NCI-H446 (cell line): ENCODE data around the gene CMTM4.
"Not testable (repeated sequence)": the region's sequence is repeated elsewhere in the genome, so short reads cannot be mapped to it uniquely, and the experiment has no call there.

Source experiments
- DNase-seq, 2 experiments: peaks; one replicate each; lab custom pipeline; 2025; lab: John Stamatoyannopoulos, UW

CMTM4 gene

DNA sequence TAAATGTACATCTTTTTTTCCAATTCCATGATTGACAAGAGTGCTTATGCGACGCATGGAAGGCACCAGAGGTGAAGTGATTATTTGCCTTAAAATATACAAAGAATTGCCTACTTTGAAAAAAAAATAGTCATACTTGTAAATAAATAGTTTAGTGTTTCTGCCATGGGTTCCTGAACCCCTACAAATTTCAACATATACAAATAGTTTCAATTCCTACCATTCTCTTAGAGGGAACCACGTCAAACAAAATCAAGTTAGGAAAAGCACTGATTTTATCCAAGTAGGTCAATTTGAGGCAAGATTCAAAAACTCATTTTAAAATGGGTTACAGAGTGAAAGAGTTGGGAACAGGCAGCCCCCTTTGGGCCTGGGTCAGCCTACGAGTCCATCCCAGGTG lies 80.4 kb downstream of the CMTM4 start:
- no peak for DNase-seq

DNA sequence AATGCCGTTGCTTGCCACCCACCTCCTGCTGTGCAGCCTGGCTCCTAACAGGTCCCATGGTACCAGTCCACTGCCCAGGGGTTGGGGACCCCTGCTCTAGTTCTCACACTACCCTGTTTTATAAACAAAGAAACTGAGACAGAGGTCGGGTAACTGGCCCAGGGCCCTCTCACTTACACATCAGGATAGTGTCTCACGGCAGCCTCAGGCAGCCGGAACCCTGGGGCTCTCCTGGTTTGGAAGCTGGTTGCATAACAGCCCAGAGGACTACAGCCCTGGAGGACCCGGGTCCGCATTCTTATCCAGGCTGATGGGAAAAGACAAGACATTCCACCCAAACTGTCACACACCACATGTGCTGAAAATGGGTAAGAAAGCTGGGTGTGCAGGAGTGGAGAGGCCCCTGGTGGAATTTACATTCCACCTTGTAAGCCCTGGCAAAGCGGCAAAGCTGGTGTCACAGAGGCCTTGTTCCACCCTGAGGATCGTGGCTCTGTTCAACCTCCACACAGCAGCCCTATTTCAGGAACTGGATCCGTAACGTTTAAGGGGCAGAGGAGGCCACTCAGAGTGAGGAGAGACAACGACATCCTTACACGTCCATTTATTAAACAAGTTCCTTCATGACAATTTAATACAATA lies 82.3 kb downstream of the CMTM4 start:
- DNase-seq = no peak

DNA sequence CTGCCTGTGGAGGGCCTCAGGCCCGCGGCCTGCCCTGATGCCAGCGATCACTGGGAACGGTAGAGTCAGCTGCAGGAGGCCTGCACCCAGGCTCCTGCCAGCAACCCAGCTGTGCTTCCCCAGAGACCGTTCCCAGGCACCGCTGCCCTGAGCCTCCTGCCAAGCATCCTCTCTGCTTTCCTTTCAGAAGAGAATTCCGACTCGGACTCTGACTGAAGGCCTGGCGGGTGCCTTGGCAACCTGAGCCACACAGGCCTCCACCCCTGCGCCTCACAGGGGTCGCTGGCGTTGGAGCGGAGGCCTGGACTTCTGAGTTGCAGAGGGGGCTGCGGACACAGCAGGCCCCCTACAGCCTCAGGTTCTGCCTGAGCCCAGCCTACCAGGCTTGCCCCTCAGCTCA lies 84.1 kb downstream of the CMTM4 start:
- DNase-seq = no peak

DNA sequence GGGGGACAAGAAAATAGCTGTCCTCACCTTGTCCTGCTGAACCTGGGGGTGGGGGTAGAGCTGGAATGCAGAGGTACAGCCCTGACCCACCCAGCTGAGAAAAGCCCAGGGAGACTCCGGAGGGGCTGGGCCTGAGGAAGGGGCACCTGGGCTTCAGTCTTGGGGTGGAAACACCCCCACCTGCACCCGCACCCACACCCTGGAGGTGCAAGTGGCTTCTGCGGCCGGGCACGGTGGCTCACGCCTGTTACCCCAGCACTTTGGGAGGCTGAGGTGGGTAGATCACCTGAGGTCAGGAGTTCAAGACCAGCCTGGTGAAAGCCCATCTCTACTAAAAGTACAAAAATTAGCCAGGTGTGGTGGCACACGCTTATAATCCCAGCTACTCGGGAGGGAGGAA lies 84.6 kb downstream of the CMTM4 start:
- DNase-seq = not testable (repeated sequence)

DNA sequence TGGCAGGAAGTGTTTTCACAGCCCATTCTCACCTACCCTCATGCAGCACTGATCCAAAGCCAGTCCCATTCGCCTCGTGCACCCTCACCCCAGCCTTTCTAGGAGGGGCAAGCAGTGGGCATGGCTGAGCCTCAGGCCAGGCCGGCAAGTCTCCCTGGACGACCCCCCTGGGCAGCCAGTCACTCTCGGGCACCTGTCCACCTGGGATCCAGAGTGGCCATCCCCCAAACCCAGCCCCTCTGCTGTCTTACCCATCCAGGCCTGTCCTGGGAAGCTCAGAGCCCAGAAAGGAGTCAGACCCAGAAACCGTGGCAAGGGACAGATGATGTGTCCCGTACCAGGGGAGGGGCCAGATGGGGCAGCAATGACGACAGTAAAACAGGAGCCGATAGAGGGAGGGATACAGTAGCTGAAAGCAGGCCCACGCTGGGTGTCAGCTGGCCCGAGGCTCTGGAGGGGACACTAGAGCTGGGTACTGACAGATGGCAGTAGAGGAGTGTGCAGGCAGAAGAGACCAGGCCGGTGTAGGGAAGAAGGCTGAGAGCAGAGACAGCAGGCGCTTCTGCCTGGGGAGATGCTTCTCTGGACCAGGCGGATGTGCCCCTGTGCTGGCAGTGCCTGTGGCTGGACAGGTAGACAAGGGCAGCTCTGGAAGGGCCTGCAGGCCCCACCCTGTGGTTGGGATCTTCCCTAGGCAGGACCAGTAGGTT lies 86.3 kb downstream of the CMTM4 start:
- no peak for DNase-seq

DNA sequence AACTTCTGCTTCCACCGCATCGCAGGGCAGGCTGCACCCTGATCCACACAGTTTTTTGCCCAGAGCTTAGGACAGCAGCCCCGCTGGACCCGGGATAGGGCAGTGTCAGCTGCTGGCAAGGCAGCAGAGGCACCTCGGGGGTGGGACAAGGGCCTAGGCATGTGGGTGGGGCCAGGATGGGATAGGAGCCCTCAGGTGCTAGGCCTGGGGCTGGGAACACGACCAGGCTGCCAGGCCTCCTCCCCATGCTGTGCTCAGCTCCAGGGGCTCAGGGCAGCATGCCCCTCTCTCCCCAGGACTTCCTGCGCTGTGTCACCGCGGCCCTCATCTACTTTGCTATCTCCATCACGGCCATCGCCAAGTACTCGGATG lies 87.4 kb downstream of the CMTM4 start:
- DNase-seq = no peak

DNA sequence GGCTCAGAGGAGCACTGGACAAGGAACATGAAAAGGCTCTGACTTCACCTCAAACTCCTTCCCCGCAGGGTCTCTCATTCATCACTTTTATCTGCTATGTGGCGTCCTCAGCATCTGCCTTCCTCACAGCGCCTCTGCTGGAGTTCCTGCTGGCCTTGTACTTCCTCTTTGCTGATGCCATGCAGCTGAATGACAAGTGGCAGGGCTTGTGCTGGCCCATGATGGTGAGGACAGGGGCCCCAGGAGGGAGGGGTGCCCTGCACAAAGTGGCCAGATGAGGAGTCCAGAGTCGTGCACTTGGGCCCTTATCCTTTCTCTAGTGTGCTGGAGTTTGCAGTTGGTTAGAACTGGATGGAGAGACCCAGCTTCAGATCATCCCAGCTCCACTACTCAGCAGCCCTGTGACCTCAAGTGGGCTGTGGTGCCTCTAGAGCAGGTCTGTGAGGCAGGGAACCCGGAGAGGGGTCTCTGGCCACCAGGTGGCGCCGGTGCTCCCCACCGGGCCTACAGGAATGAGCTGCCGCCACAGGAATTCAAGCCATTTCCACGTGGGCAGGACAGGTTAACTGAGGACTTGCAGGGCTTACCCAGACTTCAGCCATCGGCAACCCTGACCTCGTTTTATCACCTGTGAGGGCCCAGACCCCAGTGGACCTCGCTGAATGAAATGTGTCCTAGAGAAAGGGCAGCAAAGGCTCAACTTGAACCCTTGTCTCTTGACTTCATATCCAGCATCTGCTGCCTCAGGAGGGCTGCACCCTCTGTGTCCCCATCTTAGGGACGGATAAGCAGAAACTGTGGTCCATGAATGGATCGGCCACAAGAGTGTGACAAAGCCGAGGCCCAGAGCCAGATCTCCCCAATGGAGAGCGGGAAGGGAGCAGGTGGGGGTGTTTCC lies 88.1 kb downstream of the CMTM4 start:
- DNase-seq = peak in 1 of 2 experiments; percentile 65

DNA sequence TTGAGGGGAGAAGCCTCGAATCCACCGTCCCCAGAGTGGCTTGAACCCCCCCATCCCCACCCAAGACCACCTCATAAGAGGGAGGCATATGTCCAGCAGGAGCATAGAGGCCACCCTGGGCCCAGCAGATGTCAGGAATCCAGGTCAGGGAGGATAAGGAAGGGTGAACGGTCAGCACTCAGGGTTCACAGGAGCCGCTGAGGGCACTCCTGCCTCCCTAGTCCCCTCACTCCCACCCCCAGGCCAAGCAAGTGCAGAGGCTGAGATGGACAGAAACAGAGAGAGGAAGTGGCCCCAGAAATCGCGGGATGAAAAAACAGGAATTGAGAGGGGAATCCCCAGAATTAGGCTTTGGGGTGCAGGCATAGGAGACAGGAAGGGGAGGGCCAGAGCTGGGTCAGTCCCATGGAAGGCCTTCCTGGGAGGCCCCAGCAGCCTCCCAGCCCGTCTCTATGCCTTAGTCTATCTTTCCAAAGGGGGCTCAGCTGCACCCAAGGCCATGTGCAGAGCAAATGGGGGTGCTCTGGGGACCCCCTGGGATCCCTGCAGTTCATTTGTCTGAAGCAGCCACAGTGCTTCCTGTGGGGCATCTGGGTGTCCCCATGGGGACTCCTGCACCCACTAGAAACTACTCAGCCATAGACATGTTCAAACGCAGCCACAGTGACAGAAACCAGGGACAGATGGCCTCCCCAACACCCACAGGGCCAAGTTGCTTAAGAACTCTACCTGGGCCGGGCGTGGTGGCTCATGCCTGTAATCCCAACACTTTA lies 90.4 kb downstream of the CMTM4 start:
- DNase-seq = no peak

DNA sequence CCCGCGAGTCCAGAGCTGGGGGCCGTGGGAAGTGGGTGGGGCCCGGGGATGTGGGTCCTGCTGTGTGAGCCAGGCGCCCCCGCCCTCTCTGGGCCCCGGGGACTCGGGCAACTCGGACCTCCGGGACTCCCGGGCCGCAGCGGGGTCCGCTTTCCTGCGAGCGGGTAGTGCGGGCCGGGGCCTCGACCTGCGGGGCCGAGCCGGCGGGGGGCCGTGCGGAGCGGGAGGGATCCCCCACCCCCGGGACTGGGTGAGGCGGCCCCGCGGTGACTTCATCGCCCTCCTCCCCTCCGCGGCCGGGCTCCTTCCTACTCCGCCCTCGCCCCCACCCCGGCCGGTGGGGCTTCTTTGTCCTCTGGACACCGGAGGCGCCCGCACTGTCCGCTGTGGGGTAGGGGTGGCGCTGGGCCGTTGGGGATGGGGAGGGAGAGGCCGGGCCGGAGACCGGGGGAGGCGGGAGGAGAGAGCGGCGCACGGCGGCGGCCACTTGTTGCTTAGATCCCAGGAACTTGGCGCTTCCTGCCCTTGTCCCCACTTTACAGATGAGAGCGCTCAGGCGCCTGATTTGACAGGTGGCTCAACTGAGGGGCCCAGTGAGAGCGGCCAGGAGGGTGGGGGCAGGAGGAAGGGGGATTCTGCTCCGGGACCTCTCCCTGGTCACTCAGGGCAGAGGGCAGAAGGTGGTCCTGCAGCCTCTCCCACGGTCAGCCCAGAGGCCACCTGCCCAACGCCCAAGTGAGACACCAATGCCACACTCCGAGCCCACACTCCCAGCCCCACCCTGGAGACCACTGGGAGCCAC lies 91.2 kb downstream of the CMTM4 start:
- DNase-seq = no peak

DNA sequence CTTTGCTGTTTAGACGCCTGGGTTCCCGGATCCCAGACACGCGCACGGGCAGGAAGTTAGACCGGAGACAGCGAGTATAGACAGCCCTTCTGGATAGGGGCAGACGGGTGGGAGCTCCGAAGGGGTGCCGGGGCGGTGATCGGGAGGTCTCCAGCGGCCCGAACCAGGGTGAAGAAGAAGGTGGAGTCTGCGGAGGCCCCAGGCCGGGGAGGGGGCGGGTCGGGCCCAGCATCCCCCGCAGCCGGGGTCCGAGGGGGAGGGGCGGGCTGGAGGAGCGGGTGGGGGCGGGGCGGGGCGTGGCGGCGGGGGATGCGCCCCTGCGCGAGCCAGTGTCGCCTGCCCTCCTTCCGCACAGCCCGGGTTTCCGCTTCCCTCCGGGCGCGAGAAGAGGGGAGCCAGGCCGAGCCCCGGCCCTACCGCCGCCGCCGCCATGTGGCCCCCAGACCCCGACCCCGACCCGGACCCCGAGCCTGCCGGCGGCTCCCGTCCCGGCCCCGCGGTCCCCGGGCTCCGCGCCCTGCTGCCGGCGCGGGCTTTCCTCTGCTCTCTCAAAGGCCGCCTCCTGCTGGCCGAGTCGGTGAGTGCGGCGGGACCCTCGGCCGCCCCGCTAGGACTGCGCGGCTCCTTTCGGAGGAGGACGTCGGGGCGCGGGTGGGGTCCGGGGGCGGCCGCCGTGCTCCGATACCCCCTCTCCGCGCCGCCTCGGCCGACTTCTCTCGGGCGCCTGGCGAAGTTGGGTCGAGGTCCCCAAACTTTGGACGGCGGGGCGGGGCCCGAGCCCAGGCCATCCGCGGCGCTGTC lies 92.0 kb downstream of the CMTM4 start, which contains the start of gene CMTM3:
TSS of gene CMTM3 (plus strand) at position 329 of the 801 bp plus-strand sequence. CDS start at position 431, 102 bp downstream.
- DNase-seq = peak in 1 of 2 experiments; percentile 39

DNA sequence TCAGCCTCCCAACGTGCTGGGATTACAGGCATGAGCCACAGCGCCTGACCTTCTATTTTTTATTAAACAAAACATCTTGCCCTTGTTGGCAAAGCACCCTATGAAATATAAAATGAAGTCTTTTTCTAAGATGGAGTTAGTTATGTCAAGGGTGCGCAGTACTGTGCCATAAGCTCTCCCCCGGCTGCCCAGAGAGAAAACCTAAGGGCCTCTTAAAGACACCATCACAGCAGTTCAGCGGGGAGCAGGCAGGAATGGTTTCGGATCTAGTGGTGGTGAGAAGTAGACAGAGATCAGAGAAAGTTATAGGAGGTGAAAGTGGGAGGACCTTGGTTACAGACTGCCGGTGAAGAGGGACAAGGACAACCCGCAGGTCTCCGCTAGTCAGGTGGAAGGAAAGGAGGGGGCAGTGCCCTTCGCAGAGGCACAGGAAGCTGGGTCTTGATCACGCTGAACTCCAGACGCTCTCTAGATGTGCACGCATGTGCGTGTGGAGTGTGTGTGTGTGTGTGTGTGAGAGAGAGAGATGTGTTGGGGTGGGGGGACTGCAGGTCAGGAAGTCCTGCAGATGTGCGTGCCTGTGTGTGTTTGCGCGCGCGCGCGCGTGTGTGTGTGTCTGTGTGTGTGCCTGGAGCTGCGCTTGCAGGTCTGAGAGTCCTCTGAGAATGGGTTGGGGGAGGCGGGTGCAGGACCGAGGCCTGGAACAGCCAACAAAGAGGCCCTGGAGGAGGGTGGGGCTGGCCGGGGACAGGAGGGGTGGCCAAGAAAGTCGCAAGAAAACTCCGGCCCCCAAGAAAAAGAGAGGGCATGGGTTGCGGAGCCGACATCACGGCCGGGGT lies 92.8 kb downstream of the CMTM4 start:
- DNase-seq = peak in 1 of 2 experiments; percentile 36

DNA sequence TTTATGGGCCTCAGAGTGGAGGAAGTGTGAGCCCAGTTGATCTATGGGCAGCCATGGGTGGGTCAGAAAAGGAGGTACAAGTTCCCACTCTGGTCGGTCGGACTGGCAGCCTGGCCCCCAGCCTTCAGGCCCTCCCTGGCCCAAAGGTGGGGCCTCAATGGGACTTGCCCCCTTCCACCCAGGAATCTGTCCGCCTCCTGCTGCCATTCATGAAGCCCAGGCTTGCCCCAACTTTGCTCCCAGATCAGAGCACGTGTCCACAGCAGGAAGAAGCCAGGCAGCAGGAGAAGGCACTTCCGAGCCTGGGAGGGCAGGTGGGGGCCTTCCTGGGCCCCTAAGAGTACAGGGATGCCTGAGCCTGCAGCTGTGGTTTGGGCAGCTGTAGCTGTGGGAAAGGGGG lies 95.1 kb downstream of the CMTM4 start:
- DNase-seq = no peak

DNA sequence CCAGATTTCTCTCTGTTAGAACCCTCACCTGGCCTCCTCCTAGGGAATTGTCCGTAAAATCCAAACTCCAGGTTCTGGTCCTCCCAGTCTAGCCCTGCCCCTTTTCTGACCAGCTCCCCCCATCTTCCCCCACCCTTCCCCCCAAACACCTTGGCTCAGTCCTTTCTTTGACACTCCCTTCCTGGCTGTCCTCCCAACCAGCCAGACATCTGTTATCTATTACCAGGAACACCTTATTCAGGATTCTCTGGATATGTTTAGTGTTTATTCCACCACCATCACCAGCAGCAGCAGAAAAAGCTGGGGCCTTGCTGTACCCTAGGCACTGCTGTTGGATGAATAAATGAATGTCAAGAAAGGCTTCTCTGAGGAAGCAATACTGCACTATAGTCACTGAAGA lies 96.1 kb downstream of the CMTM4 start:
- DNase-seq = no peak

DNA sequence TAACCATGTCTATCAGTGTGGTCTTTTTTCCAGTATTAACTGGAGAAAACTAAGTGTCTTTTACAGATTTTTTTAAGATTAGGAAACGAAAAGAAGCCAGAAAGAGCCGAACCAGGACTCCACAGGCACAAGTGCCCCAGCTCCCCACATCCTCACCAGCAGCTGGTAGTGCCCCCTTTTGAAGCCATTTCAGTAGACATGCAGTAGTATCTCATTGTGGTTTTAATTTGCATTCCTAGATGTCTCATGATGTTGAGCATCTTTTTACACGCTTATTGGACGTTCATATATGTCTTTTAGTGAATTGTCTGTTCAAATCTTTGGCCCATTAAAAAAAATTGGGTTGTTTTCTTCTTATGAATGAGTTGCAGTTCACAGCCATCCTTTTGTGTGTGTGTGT lies 96.8 kb downstream of the CMTM4 start:
- no peak for DNase-seq

DNA sequence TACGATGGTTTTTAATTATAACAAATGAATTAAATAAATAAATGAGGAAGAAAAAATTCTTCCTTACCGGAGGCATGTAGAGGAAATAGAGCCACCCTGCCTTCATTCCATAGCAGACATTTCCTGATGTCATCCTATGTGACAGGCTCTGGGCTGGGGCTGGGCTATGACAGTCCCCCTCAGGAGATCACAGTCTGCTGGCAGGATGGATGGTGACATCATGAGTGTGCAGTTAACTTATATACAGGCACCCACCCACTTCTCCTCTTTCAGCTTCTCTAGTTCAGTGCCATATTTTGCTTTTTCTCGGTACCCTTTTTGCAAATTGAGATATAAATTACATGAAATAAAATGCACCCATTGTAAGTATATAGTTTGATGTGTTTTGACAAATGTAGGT lies 98.4 kb downstream of the CMTM4 start:
- no peak for DNase-seq

DNA sequence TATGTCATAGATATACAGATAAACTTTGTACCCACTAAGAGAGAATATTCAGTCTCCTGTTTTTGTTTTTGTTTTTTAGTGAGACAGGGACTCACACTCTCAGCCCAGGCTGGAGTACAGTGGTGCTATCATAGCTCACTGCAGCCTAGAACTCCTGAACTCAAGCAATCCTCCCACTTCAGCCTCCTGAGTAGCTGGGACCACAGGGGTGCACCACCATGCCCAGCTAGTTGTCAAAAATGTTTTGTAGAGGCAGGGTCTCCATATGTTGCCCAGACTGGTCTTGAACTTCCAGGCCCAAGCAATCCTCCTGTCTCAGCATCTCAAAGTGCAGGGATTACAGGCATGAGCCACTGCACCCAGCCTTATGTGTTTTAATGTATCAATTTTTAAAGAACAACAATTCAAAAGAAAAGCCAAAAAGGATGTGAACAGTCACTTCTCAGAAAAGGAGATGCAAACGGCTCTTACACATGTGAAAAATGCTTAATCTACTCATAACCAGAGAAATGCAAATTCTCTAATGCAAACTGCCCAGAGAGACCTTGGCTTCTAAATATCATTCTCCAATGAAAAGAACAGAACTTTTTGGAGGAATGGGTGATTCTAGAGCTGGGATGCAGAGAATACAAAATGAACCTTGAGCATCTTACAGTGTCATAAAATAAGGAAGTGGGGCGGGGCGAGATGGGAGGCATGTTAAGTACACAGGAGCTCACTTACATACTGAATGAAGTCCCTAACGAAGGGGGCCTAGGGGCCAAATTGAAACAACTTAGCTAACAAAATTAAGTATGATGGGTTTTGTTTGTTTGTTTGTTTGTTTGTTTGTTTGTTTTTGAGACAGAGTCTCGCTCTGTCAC lies 99.3 kb downstream of the CMTM4 start:
- DNase-seq = no peak

DNA sequence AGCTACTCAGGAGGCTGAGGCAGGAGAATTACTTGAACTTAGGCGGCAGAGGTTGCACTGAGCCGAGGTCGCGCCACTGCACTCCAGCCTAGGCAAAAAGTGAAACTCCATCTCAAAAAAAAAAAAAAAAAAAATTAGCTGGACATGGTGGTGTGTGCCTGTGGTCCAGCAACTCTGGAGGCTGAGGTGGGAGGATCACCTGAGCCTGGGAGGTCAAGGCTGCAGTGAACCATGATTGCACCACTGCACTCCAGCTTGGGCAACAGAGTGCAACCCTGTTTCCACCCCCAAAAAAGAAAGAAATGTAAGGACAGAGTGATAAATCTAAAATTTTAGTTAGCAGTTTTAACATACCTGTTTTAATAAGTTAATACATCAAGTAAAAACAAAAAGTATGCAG lies 100.0 kb downstream of the CMTM4 start:
- DNase-seq = not testable (repeated sequence)

DNA sequence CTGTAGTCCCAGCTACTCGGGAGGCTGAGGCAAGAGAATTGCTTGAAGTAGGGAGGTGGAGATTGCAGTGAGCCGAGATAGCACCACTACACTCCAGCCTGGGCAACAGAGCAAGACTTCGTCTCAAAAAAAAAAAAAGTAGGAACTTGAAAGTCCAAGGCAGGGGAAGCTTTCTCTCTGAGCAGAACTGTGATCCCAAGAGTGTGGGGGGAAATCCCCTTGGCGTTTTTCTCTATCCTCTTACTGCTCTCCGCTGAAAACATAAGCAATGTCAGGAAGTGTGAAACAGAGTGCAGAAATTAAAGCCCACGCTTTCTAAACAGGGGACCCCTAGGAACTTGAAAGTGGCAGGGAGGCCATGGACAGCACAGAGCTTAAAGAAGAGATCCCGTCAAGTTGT lies 101.8 kb downstream of the CMTM4 start:
- no peak for DNase-seq
